Caco-2 (cell line): ENCODE results near the gene LONP1. TPM values are rescaled to one million over a fixed set of nuclear protein-coding genes. Genes with fewer than 3 reads are reported as not detected.

Experiments
- BruUV-seq: library from RNA; stranded (reverse); fragments of 400-500 nt; replicated peaks from 2 replicates; lab custom pipeline; 2021; lab: Mats Ljungman, UMichigan
- CTCF ChIA-PET: fragments of 300-600 bp; sonication (Branson Sonifier 250); formaldehyde crosslinking; loops from one replicate; lab custom pipeline; 2022; ENCODE audit warnings: antibody characterized with exemption; lab: Charles Lee
- POLR2A ChIA-PET: fragments of 300-600 bp; sonication (Branson Sonifier 250); formaldehyde crosslinking; loops from one replicate; lab custom pipeline; 2022; ENCODE audit warnings: antibody characterized with exemption; lab: Charles Lee
- DNase-seq, 2 experiments: peaks; one replicate each; pipeline versions ENCODE4 v3.0.0 to v3.0.0-alpha.2; 2020 to 2022
- H3K27me3 ChIP-seq: replicated peaks from 2 replicates; pipeline ENCODE4 v1.6.0; 2011; ENCODE audit warnings: low read length; ENCODE audit not compliant: control insufficient read depth, insufficient read depth
- H3K36me3 ChIP-seq: 2 replicates; pipeline ENCODE4 v1.5.1; 2011; ENCODE audit warnings: low read length; ENCODE audit not compliant: control insufficient read depth, insufficient read depth
- H3K4me1 ChIP-seq: fragments of 250-450 bp; sonication (Bioruptor Pico); 2 replicates; pipeline ENCODE4 v1.5.1; 2020; ENCODE audit warnings: mild to moderate bottlenecking
- H3K4me3 ChIP-seq: 2 replicates; pipeline ENCODE4 v1.5.1; 2011; ENCODE audit warnings: low read depth, mild to moderate bottlenecking, control low read depth, low read length
- H3K9me3 ChIP-seq: fragments of 250-450 bp; sonication (Bioruptor Pico); 2 replicates; pipeline ENCODE4 v1.5.1; 2020; ENCODE audit warnings: mild to moderate bottlenecking, moderate library complexity
- H3K27ac Mint-ChIP-seq: one replicate; pipeline ENCODE4 v1.8.0; 2022; ENCODE audit warnings: mixed read lengths; ENCODE audit not compliant: unreplicated experiment
- H3K27me3 Mint-ChIP-seq: one replicate; pipeline ENCODE4 v1.8.0; 2022; ENCODE audit warnings: mixed read lengths; ENCODE audit not compliant: insufficient read depth, unreplicated experiment
- H3K36me3 Mint-ChIP-seq: one replicate; pipeline ENCODE4 v1.8.0; 2022; ENCODE audit warnings: mild to moderate bottlenecking, mixed read lengths; ENCODE audit not compliant: insufficient read depth, unreplicated experiment
- H3K4me1 Mint-ChIP-seq: one replicate; pipeline ENCODE4 v1.8.0; 2022; ENCODE audit warnings: low read depth, mixed read lengths; ENCODE audit not compliant: unreplicated experiment
- H3K4me3 Mint-ChIP-seq: one replicate; pipeline ENCODE4 v1.8.0; 2022; ENCODE audit warnings: mild to moderate bottlenecking, moderate library complexity, mixed read lengths; ENCODE audit not compliant: unreplicated experiment
- H3K9me3 Mint-ChIP-seq: one replicate; pipeline ENCODE4 v1.8.0; 2022; ENCODE audit warnings: mixed read lengths; ENCODE audit not compliant: unreplicated experiment
- intact Hi-C: fragments of 100-400 bp; cut with micrococcal nuclease; formaldehyde crosslinking; loops from one replicate; pipeline ENCODE4 v1.10.0; 2022; ENCODE audit not compliant: unreplicated experiment
- total RNA-seq: library from RNA; stranded (reverse); gene quantifications from 2 replicates; pipeline ENCODE4 v1.2.3, GENCODE V29; 2022
- TF ChIP-seq, protein P1 (sequence below), 2 experiments: fragments of 200-600 bp in 1 of 2; IDR thresholded peaks; 1 replicate in 1 of 2; 2 replicates in 1 of 2; pipeline versions ENCODE4 v1.5.1 to v1.8.0; 2011 to 2022; ENCODE audit warnings: antibody characterized with exemption in 1 of 2, control low read depth in 1 of 2, inconsistent platforms in 1 of 2, low read depth in 1 of 2, low read length in 1 of 2, mild to moderate bottlenecking in 1 of 2, moderate library complexity in 1 of 2; ENCODE audit not compliant: insufficient read depth in 1 of 2, severe bottlenecking in 1 of 2, unreplicated experiment in 1 of 2

LONP1 gene
- total RNA-seq, 1 experiment from 2014 or later: 208 TPM

DNA sequence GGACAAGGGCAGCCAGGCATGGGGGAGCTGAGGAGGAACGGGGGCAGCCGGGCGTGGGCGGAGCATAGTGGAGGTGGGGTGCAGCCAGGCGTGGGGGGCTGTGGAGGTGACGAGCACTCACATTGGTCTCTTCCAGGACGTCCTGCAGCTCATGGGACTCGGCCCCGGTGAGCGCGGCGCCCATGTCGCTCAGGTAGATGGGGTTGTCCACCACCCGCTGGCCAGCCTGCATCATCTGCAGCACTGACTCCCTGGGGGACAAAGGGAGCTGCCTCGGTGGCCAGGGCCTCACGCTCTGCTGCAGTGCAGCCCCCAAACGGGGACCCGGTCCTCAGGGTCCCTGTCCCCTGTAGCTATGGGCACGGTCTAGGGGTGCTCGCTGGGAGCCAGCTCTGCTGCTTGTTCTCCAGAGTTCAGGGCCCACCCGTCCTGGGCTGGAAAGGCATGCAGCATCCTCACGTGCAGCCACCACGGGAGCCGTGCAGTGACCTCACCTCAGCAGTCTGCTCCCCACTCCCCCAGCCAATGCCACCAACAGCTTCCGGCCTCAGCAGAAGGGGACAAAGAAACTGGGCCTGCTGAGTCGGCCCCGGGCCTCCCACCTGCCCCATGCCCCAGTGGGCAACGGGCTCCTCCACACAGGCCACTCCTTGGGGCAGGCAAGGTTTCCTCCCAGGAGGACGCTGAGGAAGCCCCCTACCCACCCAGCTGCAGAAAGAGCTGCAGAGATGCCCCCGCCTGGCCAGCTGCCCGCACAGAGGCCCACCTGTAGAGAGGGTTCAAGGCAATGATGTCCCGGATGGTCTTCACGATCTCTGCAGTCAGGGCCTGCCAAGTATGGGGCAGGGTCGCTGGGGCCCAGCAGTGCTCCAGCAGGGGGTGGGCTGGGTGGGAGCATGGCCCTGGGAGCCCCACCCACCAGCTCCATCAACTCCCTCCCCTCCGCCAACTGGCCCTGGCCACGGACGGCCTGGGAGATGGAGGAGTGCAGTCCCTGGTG lies 12.1 kb downstream of the LONP1 start:
- Mint-ChIP-seq H3K27ac (no peak overlapping the region), H3K4me3 (no peak overlapping the region), H3K36me3 (peaks cover 95% of the 10 kb centered on the region), H3K9me3 (no peaks in the 10 kb centered on the region), H3K4me1 (no peaks in the 10 kb centered on the region), H3K27me3 (no peaks in the 10 kb centered on the region)
- Histone ChIP-seq H3K27me3 (no peaks in the 10 kb centered on the region), H3K36me3 (peaks cover 6% of the 10 kb centered on the region), H3K4me1 (no peaks in the 10 kb centered on the region), H3K4me3 (no peak overlapping the region), H3K9me3 (no peaks in the 10 kb centered on the region)
- DNase-seq: no peak
- intact Hi-C loops: no loop called here
- BruUV-seq: no TSS peak
- CTCF ChIA-PET: interaction anchor here (1.5 kb wide), 1 partner anchor 18 kb away, joined by 4 read pairs; no protein-coding TSS in a partner anchor
- TF ChIP-seq, protein P1, sequence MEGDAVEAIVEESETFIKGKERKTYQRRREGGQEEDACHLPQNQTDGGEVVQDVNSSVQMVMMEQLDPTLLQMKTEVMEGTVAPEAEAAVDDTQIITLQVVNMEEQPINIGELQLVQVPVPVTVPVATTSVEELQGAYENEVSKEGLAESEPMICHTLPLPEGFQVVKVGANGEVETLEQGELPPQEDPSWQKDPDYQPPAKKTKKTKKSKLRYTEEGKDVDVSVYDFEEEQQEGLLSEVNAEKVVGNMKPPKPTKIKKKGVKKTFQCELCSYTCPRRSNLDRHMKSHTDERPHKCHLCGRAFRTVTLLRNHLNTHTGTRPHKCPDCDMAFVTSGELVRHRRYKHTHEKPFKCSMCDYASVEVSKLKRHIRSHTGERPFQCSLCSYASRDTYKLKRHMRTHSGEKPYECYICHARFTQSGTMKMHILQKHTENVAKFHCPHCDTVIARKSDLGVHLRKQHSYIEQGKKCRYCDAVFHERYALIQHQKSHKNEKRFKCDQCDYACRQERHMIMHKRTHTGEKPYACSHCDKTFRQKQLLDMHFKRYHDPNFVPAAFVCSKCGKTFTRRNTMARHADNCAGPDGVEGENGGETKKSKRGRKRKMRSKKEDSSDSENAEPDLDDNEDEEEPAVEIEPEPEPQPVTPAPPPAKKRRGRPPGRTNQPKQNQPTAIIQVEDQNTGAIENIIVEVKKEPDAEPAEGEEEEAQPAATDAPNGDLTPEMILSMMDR (IDR thresholded peaks at IDR 0.05; ENCODE audit: insufficient read depth in 1 of 2, low read depth in 1 of 2, low read length in 1 of 2, severe bottlenecking in 1 of 2, unreplicated experiment in 1 of 2): no peak
- POLR2A ChIA-PET: no interaction called here

GRCh38 chr19:5706876-5707573 lies 12.9 kb downstream of the LONP1 start:
- H3K9me3 ChIP-seq: no peaks in the 10 kb centered on the region
- Mint-ChIP-seq H3K4me3 (no peak overlapping the region), H3K36me3 (peaks cover 90% of the 10 kb centered on the region), H3K27me3 (no peaks in the 10 kb centered on the region), H3K4me1 (no peaks in the 10 kb centered on the region), H3K27ac (no peak overlapping the region), H3K9me3 (no peaks in the 10 kb centered on the region)
- DNase-seq: no peak
- no peaks in the 10 kb centered on the region for H3K4me1 ChIP-seq
- peaks cover 6% of the 10 kb centered on the region for H3K36me3 ChIP-seq
- CTCF ChIA-PET: no interaction called here
- TF ChIP-seq, protein P1 (IDR thresholded peaks at IDR 0.05; ENCODE audit: insufficient read depth in 1 of 2, low read depth in 1 of 2, low read length in 1 of 2, severe bottlenecking in 1 of 2, unreplicated experiment in 1 of 2): no peak
- H3K27me3 ChIP-seq: no peaks in the 10 kb centered on the region
- no peak overlapping the region for H3K4me3 ChIP-seq
- intact Hi-C loops: no loop called here
- no TSS peak for BruUV-seq
- POLR2A ChIA-PET: no interaction called here

DNA sequence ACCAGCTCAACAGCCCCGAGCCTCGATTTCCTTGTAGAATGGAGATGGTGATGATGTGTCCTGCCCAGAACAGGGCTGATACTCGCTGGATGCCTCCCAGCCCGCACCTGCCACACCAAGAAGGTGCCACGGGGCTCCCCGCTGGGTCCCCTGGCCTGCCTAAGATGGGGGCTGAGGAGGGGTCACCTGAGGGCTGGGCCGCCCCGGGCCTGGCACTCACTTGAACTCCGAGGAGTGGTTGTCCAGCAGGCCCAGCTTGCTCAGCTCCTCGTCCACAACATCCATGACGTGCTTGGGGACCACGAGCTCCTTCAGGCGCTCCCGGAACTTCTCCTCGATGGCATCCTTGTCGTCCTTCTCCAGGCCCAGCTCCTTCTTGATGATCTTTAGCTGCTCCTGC lies 14.4 kb downstream of the LONP1 start:
- ChIA-PET POLR2A (interaction anchor here (0.6 to 0.9 kb wide), 2 partner anchors 16 to 56 kb away, joined by 4 to 5 read pairs; partner anchors contain the start of gene RPL36), CTCF (no interaction called here)
- Mint-ChIP-seq H3K27me3 (no peaks in the 10 kb centered on the region), H3K9me3 (no peaks in the 10 kb centered on the region), H3K36me3 (peaks cover 90% of the 10 kb centered on the region), H3K4me3 (no peak overlapping the region), H3K27ac (no peak overlapping the region), H3K4me1 (no peaks in the 10 kb centered on the region)
- Histone ChIP-seq H3K4me3 (no peak overlapping the region), H3K4me1 (no peaks in the 10 kb centered on the region), H3K9me3 (no peaks in the 10 kb centered on the region), H3K27me3 (no peaks in the 10 kb centered on the region), H3K36me3 (peaks cover 6% of the 10 kb centered on the region)
- intact Hi-C loops: no loop called here
- TF ChIP-seq, protein P1 (IDR thresholded peaks at IDR 0.05; ENCODE audit: insufficient read depth in 1 of 2, low read depth in 1 of 2, low read length in 1 of 2, severe bottlenecking in 1 of 2, unreplicated experiment in 1 of 2): no peak
- no TSS peak for BruUV-seq
- no peak for DNase-seq
